Right atrium auricular region (tissue), 2 donors: ENCODE results near the gene CSMD2. TPM values are rescaled to one million over a fixed set of nuclear protein-coding genes. Genes with fewer than 3 reads are reported as not detected.
"Not testable (repeated sequence)": the region's sequence is repeated elsewhere in the genome, so short reads cannot be mapped to it uniquely, and the experiment has no call there.

ENCODE experiments used
- DNase-seq: peaks from one replicate; pipeline ENCODE4 v3.0.0-alpha.2; 2019; ENCODE audit warnings: low spot score
- H3K27ac ChIP-seq, 2 donors: fragments of 200-600 bp; sonication (generic); 1 replicate in 1 of 2; 2 replicates in 1 of 2; pipeline ENCODE4 v1.5.1; 2016 to 2019
- H3K27me3 ChIP-seq, 2 donors: fragments of 200-600 bp; sonication (generic); one replicate each; pipeline versions ENCODE4 v1.5.1 to v1.6.0; 2017 to 2019
- H3K36me3 ChIP-seq: fragments of 200-600 bp; sonication (generic); one replicate; pipeline ENCODE4 v1.5.1; 2016
- H3K4me1 ChIP-seq, 2 donors: fragments of 200-600 bp; sonication (generic); one replicate each; pipeline versions ENCODE4 v1.5.1 to v1.6.0; 2017 to 2019
- H3K4me3 ChIP-seq, 2 donors: fragments of 200-600 bp; sonication (generic); 1 replicate in 1 of 2; 2 replicates in 1 of 2; pipeline ENCODE4 v1.5.1; 2017 to 2019; ENCODE audit warnings: mild to moderate bottlenecking in 1 of 2, moderate library complexity in 1 of 2
- H3K9me3 ChIP-seq, 2 donors: fragments of 200-600 bp; sonication (generic); one replicate each; pipeline ENCODE4 v1.5.1; 2019
- total RNA-seq, 2 donors: library from RNA; depleted of rRNA; stranded (reverse); fragments of >200 nt; gene quantifications; one replicate each; pipeline ENCODE4 v1.1.0, GENCODE V29; 2016
- TF ChIP-seq, protein P1 (sequence below), 2 donors: fragments of 200-600 bp; sonication (generic); IDR thresholded peaks; one replicate each; pipeline ENCODE4 v1.5.1; 2019; ENCODE audit warnings: antibody characterized with exemption in 2 of 2

CSMD2 gene
- total RNA-seq, 2 donors from 2014 or later: 0.39 to 0.44 TPM

- no peak overlapping the region for H3K27ac ChIP-seq
- H3K9me3 ChIP-seq: no peaks in the 10 kb centered on the region
- peaks cover 0 to 15% of the 10 kb centered on the region in 2 donors for H3K4me1 ChIP-seq
- TF ChIP-seq, protein P1, sequence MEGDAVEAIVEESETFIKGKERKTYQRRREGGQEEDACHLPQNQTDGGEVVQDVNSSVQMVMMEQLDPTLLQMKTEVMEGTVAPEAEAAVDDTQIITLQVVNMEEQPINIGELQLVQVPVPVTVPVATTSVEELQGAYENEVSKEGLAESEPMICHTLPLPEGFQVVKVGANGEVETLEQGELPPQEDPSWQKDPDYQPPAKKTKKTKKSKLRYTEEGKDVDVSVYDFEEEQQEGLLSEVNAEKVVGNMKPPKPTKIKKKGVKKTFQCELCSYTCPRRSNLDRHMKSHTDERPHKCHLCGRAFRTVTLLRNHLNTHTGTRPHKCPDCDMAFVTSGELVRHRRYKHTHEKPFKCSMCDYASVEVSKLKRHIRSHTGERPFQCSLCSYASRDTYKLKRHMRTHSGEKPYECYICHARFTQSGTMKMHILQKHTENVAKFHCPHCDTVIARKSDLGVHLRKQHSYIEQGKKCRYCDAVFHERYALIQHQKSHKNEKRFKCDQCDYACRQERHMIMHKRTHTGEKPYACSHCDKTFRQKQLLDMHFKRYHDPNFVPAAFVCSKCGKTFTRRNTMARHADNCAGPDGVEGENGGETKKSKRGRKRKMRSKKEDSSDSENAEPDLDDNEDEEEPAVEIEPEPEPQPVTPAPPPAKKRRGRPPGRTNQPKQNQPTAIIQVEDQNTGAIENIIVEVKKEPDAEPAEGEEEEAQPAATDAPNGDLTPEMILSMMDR (IDR thresholded peaks at IDR 0.05): no peak
- H3K27me3 ChIP-seq: no peaks in the 10 kb centered on the region
- no peak for DNase-seq
- H3K4me3 ChIP-seq: no peak overlapping the region
- H3K36me3 ChIP-seq: no peaks in the 10 kb centered on the region
These were observed 648.0 kb downstream of the CSMD2 start for GRCh38 chr1:33516891-33517567.

- no peak for DNase-seq
- Histone ChIP-seq H3K9me3 (no peaks in the 10 kb centered on the region), H3K27ac (no peak overlapping the region), H3K4me1 (peaks cover 0 to 15% of the 10 kb centered on the region in 2 donors), H3K36me3 (no peaks in the 10 kb centered on the region), H3K4me3 (no peak overlapping the region), H3K27me3 (no peaks in the 10 kb centered on the region)
- TF ChIP-seq, protein P1 (IDR thresholded peaks at IDR 0.05): no peak
These were observed 648.6 kb downstream of the CSMD2 start for GRCh38 chr1:33516428-33516827.

GRCh38 chr1:33515607-33516006 lies 649.4 kb downstream of the CSMD2 start:
- Histone ChIP-seq H3K36me3 (no peaks in the 10 kb centered on the region), H3K9me3 (no peaks in the 10 kb centered on the region), H3K27ac (no peak overlapping the region), H3K27me3 (no peaks in the 10 kb centered on the region), H3K4me1 (peaks cover 0 to 15% of the 10 kb centered on the region in 2 donors), H3K4me3 (no peak overlapping the region)
- no peak for DNase-seq
- TF ChIP-seq, protein P1 (IDR thresholded peaks at IDR 0.05): no peak

DNA sequence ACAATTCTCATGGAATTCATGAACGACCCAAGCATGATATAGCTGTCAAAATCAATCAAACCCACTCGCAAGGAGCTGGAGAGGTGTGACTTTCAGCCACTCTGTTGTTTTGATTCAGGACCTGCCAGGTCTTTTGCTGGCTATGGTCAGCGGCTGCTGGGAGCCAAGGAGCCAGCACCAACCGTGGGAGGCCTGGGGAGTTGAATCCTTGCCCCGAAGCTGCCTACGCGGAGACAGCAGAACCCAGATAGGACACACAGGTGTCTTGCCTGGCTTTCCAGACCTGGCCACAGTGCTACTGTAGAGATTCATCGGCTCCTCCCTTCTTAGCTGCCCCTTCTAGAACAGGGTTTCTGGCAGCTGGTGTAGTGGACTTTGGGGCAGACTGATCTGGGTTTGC lies 649.9 kb downstream of the CSMD2 start:
- Histone ChIP-seq H3K27ac (no peak overlapping the region), H3K4me3 (no peak overlapping the region), H3K27me3 (no peaks in the 10 kb centered on the region), H3K9me3 (no peaks in the 10 kb centered on the region), H3K36me3 (no peaks in the 10 kb centered on the region), H3K4me1 (peaks cover 0 to 15% of the 10 kb centered on the region in 2 donors)
- TF ChIP-seq, protein P1 (IDR thresholded peaks at IDR 0.05): no peak
- no peak for DNase-seq

DNA sequence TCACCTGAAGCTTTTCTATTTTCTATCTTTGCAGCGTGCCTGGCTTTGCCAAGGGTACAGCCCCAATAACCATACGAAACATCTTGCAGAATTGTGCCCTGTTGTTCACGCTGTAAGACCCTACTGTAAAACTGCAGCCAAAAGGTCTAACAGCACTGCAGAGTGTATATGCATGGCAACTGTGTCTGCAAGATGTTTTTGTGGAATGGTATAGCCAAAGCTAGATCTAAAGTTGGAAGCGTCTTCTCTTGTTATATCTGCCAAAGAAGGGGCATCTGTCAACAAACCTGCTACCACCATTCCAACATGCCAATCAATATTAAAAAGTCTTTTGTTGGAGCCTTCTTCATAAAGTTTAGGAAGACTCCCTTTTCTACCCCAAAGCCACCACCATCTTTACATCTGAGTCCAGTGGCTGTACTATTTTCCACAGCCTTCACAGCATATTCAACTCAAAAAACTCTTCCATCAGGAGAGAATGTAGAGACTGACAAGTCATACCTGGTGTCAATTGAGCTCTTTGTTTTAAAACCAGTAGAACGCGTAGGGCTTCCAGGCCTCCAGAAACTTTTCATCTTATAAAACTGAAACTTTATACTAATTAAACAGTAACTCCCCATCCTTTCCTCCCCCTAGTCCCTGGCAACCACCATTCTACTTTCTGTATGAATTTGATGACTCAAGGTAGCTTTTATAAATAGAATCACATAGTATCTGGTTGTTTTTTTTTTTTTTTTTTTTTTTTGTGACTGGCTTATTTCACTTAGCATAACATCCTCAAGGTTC lies 652.6 kb downstream of the CSMD2 start:
- Histone ChIP-seq H3K27ac (no peak overlapping the region), H3K4me1 (peaks cover 0 to 15% of the 10 kb centered on the region in 2 donors)
- TF ChIP-seq, protein P1 (IDR thresholded peaks at IDR 0.05): no peak

DNA sequence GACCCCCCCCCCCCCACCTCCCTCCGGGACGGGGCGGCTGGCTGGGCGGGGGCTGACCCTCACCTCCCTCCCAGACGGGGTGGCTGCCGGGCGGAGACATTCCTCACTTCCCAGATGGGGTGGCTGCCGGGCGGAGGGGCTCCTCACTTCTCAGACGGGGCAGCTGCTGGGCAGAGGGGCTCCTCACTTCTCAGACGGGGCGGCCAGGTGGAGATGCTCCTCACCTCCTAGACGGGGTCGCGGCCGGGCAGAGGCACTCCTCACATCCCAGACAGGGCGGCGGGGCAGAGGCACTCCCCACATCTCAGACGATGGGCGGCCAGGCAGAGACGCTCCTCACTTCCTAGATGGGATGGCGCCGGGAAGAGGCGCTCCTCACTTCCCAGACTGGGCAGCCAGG lies 655.8 kb downstream of the CSMD2 start:
- not testable (repeated sequence) for H3K27ac ChIP-seq, H3K9me3 ChIP-seq, H3K36me3 ChIP-seq, DNase-seq, H3K4me3 ChIP-seq, H3K4me1 ChIP-seq, H3K27me3 ChIP-seq

More for the DNA sequence above, 652.6 kb downstream of the CSMD2 start:
- no peak overlapping the region for H3K4me3 ChIP-seq
- H3K36me3 ChIP-seq: no peaks in the 10 kb centered on the region
- H3K27me3 ChIP-seq: no peaks in the 10 kb centered on the region
- no peak for DNase-seq
- no peaks in the 10 kb centered on the region for H3K9me3 ChIP-seq
